ENCODE data around the gene LOXL1.

The LOXL1 gene

GRCh38 chr15:73918784-73919183, 7.5 kb upstream of the LOXL1 start:
- Histone ChIP-seq H3K9me2 (ENCODE audit: low read depth, low read length) (no peaks in the 10 kb centered on the region), H3K4me1 (ENCODE audit: insufficient read depth, low read length, severe bottlenecking) (no peaks in the 10 kb centered on the region), H3K9me3 (ENCODE audit: low read length) (no peaks in the 10 kb centered on the region), H3K4me2 (ENCODE audit: low read length) (no peak overlapping the region), H4K20me1 (ENCODE audit: insufficient read depth, low read length) (no peaks in the 10 kb centered on the region), H3K27me3 (ENCODE audit: insufficient read depth, low read length) (0 out of 2 replicates have a peak, but pooled peaks cover 3% of the 10 kb centered on the region), H3K36me3 (ENCODE audit: insufficient read depth, low read length) (no peaks in the 10 kb centered on the region), H3K9ac (ENCODE audit: low read length) (no peak overlapping the region), H3K79me2 (ENCODE audit: insufficient read depth, low read length) (no peaks in the 10 kb centered on the region), H3K27ac (ENCODE audit: low read depth, low read length, poor library complexity, severe bottlenecking) (no peak overlapping the region), H3K4me3 (ENCODE audit: low read depth, low read length, poor library complexity, severe bottlenecking) (no peak overlapping the region), H3F3A (ENCODE audit: insufficient read depth, low read length) (no peaks in the 10 kb centered on the region), H2AFZ (ENCODE audit: low read length) (no peak overlapping the region)
- TF ChIP-seq CTCF (IDR thresholded peaks at IDR 0.05; ENCODE audit: low read length) (no peak), EZH2 (IDR thresholded peaks at IDR 0.05; ENCODE audit: borderline replicate concordance, low read length) (no peak)

- Histone ChIP-seq H3K79me2 (ENCODE audit: insufficient read depth, low read length) (no peaks in the 10 kb centered on the region), H3K9me2 (ENCODE audit: low read depth, low read length) (no peaks in the 10 kb centered on the region), H3K9me3 (ENCODE audit: low read length) (no peaks in the 10 kb centered on the region), H3K9ac (ENCODE audit: low read length) (no peak overlapping the region), H4K20me1 (ENCODE audit: insufficient read depth, low read length) (no peaks in the 10 kb centered on the region), H2AFZ (ENCODE audit: low read length) (no peak overlapping the region), H3F3A (ENCODE audit: insufficient read depth, low read length) (no peaks in the 10 kb centered on the region), H3K4me3 (ENCODE audit: low read depth, low read length, poor library complexity, severe bottlenecking) (no peak overlapping the region), H3K36me3 (ENCODE audit: insufficient read depth, low read length) (no peaks in the 10 kb centered on the region), H3K4me1 (ENCODE audit: insufficient read depth, low read length, severe bottlenecking) (no peaks in the 10 kb centered on the region), H3K27me3 (ENCODE audit: insufficient read depth, low read length) (0 out of 2 replicates have a peak, but pooled peaks cover 3% of the 10 kb centered on the region), H3K27ac (ENCODE audit: low read depth, low read length, poor library complexity, severe bottlenecking) (no peak overlapping the region), H3K4me2 (ENCODE audit: low read length) (no peak overlapping the region)
- TF ChIP-seq CTCF (IDR thresholded peaks at IDR 0.05; ENCODE audit: low read length) (no peak), EZH2 (IDR thresholded peaks at IDR 0.05; ENCODE audit: borderline replicate concordance, low read length) (no peak)
These were observed 6.6 kb upstream of the LOXL1 start for GRCh38 chr15:73919706-73920105.

- H3K9me3 ChIP-seq (ENCODE audit: low read length) = no peaks in the 10 kb centered on the region
- no peak overlapping the region for H3K4me3 ChIP-seq (ENCODE audit: low read depth, low read length, poor library complexity, severe bottlenecking)
- no peaks in the 10 kb centered on the region for H3K4me1 ChIP-seq (ENCODE audit: insufficient read depth, low read length, severe bottlenecking)
- H3K9me2 ChIP-seq (ENCODE audit: low read depth, low read length) = no peaks in the 10 kb centered on the region
- no peak overlapping the region for H3K27ac ChIP-seq (ENCODE audit: low read depth, low read length, poor library complexity, severe bottlenecking)
- no peaks in the 10 kb centered on the region for H4K20me1 ChIP-seq (ENCODE audit: insufficient read depth, low read length)
- H3F3A ChIP-seq (ENCODE audit: insufficient read depth, low read length) = no peaks in the 10 kb centered on the region
- H3K27me3 ChIP-seq (ENCODE audit: insufficient read depth, low read length) = 0 out of 2 replicates have a peak, but pooled peaks cover 3% of the 10 kb centered on the region
- no peak for TF ChIP-seq EZH2 (IDR thresholded peaks at IDR 0.05; ENCODE audit: borderline replicate concordance, low read length)
- TF ChIP-seq CTCF (IDR thresholded peaks at IDR 0.05; ENCODE audit: low read length) = no peak
- H2AFZ ChIP-seq (ENCODE audit: low read length) = no peak overlapping the region
- H3K36me3 ChIP-seq (ENCODE audit: insufficient read depth, low read length) = no peaks in the 10 kb centered on the region
- H3K9ac ChIP-seq (ENCODE audit: low read length) = no peak overlapping the region
- H3K4me2 ChIP-seq (ENCODE audit: low read length) = no peak overlapping the region
- H3K79me2 ChIP-seq (ENCODE audit: insufficient read depth, low read length) = no peaks in the 10 kb centered on the region
These were observed 4.9 kb upstream of the LOXL1 start for GRCh38 chr15:73921254-73921925.
